ENCODE results near the gene GAP43.
"Not testable (repeated sequence)": the region's sequence is repeated elsewhere in the genome, so short reads cannot be mapped to it uniquely, and the experiment has no call there.

GRCh38 chr3:115752978-115753377 is 129.7 kb downstream of the GAP43 start:
- not testable (repeated sequence) for TF ChIP-seq POLR2A (IDR thresholded peaks at IDR 0.05); CTCF (IDR thresholded peaks at IDR 0.05 in 8 of 11, conservative IDR thresholded peaks at IDR 0.05 in 3 of 11)
